NCI-H345 treated with DMSO at 0.1 percent for 48 hours (cell line): ENCODE measurements around the gene PTPN3.

Experiments used
- DNase-seq: peaks from one replicate; lab custom pipeline; 2025; ENCODE audit not compliant: unreplicated experiment; lab: John Stamatoyannopoulos, UW

Gene PTPN3

DNA sequence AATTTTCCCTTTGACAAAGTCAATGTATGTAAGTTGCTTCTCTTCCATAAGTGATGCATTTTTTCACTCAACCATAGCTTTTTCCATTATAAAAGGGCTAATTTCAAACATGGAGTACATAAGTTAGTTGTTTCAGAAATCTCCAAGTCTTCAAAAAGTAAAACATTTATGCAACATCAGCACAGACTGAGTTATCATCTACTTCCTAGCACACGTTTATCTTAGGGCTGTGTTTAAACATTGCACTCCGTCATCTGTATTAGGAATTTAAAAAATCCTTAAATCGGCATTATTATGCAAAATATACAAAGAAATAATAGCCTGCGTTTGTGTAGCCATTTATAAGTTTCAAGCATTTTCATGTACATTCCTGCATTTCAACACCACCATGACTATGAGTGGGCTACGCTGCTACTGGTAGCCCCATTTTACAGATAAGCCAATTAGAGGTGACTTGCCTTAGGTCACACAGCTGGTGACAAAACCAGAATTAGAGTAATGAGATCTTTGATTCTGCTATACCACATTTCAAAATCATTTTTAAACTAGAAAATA is 43.4 kb downstream of the PTPN3 start:
- DNase-seq, result no peak

DNA sequence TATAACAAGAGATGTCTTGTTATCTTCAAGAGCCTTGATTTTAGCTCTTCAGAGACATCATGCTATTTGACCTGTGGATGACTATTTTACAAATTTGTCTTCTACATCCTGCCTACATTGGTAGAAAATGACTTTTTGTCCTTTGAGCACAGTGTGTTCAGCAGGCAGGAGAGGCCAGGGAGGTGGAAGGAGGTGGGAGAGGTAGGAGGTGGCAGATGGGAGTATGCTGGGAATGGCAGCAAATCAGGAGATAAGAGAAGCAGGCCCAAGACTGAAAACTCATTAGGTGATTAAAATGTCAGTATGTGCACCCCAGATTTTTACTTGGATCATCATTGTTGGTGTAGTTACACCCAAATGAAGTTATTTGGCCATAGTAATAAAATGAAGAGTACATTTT is 44.1 kb downstream of the PTPN3 start:
- no peak for DNase-seq

DNA sequence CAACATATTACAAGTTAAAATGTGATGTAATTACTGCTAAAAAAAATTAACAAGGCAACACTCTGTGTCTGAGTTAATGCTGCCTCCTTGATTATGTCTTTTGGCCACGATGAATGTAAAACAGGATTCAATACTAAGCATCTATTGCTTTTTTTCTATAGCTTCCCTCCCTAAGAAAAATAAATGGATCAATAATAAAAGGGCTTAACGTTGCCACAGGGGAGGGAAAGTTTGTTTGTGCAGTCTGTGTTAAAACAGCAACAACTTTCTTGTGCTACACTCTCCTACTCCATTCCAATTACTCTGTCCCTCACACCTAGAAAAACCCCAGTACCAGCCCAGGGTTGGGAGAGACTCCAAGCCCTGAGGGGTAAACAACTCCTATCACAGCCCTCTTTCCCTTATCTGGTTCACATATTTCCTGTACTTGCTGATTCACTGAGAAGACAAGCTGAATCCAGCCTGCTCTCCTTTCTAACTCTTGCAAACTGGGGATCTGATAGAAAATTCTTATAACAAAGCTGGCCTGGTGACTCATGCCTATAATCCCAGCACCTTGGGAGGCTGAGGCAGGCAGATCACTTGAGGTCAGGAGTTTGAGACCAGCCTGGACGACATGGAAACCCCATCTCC is 44.8 kb downstream of the PTPN3 start:
- no peak for DNase-seq

GRCh38 chr9:109452761-109453160 is 45.3 kb downstream of the PTPN3 start:
- no peak for DNase-seq

- DNase-seq, result no peak
Observed at GRCh38 chr9:109451311-109452025, 46.6 kb downstream of the PTPN3 start.

GRCh38 chr9:109450346-109450745 is 47.8 kb downstream of the PTPN3 start:
- no peak for DNase-seq

- DNase-seq, result no peak
Observed at GRCh38 chr9:109449036-109449798, 48.9 kb downstream of the PTPN3 start.

- DNase-seq, result no peak
Observed at GRCh38 chr9:109448223-109448622, 49.9 kb downstream of the PTPN3 start.

DNA sequence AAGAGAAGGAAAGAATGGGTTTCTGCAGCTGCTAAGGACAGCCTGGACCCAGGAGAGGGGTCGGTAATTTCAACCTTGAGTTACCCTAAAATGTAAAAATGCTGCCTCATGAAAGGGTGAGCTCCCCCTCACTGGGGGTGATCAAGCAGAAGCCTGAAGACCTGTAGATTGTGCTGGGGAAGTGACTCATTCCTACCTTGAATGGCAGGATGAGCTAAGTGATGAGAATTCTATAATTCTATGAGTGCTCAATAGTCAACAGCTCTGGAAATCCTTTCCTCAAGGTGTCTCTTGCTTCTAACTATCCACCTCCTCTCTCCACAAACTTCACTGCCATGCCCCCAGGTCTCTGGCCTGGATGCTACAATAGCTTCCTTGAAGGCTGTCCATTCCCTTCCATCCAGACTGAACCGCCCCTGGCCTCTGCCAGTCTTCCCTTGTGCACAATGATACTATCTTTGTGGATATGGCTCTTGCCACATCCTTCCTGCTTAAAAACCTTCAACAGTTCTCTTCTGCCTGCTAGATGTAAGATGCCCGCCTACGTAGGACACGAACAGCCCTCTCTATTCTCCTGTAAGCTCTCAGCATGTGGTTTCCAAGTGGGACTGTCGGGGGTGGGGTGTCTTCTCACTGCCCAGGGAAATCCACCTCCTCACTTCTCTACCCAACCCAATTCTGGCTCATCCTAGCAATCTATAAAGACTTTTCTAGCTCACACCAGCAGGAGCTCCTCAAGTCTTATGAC is 50.6 kb downstream of the PTPN3 start:
- no peak for DNase-seq

DNA sequence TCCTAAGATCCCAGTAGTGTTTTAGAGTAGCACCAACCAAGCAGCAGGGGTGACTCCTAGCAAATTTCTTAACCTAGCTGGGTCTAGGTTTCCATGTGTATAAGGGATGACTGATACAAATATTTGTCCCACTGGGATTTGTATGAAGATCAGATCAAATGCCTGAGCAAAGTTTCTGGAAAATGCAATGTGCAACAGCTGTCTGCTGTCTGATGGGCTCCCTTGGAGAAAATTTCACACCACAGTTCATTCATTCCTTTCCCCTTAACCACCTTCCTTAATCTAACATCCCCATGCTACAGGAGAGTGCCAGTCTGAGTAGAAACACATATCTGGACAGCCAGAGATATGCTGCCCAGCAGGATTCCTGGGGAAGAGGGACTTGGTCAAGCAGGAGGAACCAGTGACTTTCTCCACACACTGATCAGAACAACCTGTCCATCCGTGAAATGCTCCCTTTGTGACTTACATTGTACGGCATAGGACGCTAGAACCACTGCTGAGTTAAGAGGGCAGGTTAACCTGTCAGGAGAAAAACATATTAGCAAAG is 53.3 kb downstream of the PTPN3 start:
- DNase-seq, result no peak

- DNase-seq, result no peak
Observed at GRCh38 chr9:109442716-109443115, 55.4 kb downstream of the PTPN3 start.

DNA sequence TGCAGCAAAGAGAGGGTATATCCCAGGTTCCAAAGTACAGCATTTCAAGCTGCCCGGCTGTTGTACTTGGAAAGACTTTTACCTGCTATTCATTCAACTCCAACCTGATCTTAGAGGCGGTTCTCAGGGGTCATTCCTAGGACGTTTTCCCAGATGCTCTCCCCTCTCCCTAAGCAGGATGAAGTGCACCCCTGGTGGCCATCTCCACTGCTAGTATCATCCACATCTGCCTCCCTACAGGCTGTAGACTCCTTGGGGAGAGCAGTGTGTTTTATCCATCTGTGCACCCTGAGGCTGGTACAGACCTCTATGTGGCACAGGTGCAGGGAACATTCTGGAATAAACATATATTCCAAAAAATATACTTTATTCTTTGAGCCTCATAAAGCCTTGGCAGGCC is 56.8 kb downstream of the PTPN3 start:
- DNase-seq, result no peak

- DNase-seq, result peak; percentile 71
Observed at GRCh38 chr9:109440797-109441287, 57.3 kb downstream of the PTPN3 start.

GRCh38 chr9:109440117-109440515 is 58.0 kb downstream of the PTPN3 start:
- no peak for DNase-seq

GRCh38 chr9:109439378-109440116 is 58.6 kb downstream of the PTPN3 start:
- DNase-seq, result no peak

- DNase-seq, result no peak
Observed at GRCh38 chr9:109437286-109437685, 60.8 kb downstream of the PTPN3 start.

- no peak for DNase-seq
Observed at GRCh38 chr9:109436071-109436470, 62.0 kb downstream of the PTPN3 start.

GRCh38 chr9:109433476-109433875 is 64.6 kb downstream of the PTPN3 start:
- DNase-seq, result no peak

GRCh38 chr9:109430231-109430630 is 67.9 kb downstream of the PTPN3 start:
- no peak for DNase-seq

GRCh38 chr9:109428854-109429253 is 69.3 kb downstream of the PTPN3 start:
- DNase-seq, result no peak
